K562 (cell line): ENCODE results near the gene KRT71. TPM values are rescaled to one million over a fixed set of nuclear protein-coding genes. Genes with fewer than 3 reads are reported as not detected.

Experiments
- ATAC-seq: fragments of 200-7000 bp; cut with Tn5 transposase; 3 replicates; pipeline ENCODE4 v1.9.1; 2020; ENCODE audit warnings: moderate library complexity
- BruUV-seq: library from RNA; stranded (reverse); fragments of 400-500 nt; replicated peaks from 2 replicates; lab custom pipeline; 2021; lab: Mats Ljungman, UMichigan
- CTCF ChIA-PET: fragments of 300-600 bp; formaldehyde crosslinking; extraction: SDS; loops from one replicate; lab custom pipeline; 2021; ENCODE audit warnings: low intra/inter-chr PET ratio; lab: Yijun Ruan, JAX
- POLR2A ChIA-PET: fragments of 300-600, 350-650 bp; sonication (Branson Sonifier 250); formaldehyde crosslinking; extraction: SDS; loops from one replicate; lab custom pipeline; 2021; ENCODE audit warnings: antibody characterized with exemption, inconsistent platforms; lab: Yijun Ruan, JAX
- DNase-seq, 4 experiments: peaks; one replicate each; pipeline versions ENCODE4 v3.0.0 to v3.0.0-alpha.2; 2011 to 2018; ENCODE audit warnings: low spot score in 3 of 4, mixed read lengths in 3 of 4; ENCODE audit errors: extremely low read depth in 1 of 4
- FAIRE-seq: peaks from 2 replicates; lab custom pipeline; 2011; peaks lifted over from hg19 to GRCh38; lab: Jason Lieb, UNC
- H2AFZ ChIP-seq: 2 replicates; pipeline ENCODE4 v1.6.0; 2011; ENCODE audit warnings: low read depth, low read length, control low read depth, inconsistent platforms
- H3K27ac ChIP-seq: fragments of 200-600 bp; 3 replicates; pipeline ENCODE4 v1.8.0; 2011; ENCODE audit warnings: low read depth, mild to moderate bottlenecking, control low read depth, inconsistent platforms, low read length, moderate library complexity, mixed read lengths; ENCODE audit errors: extremely low read depth
- H3K27me3 ChIP-seq, 2 experiments: fragments of 300-600 bp in 1 of 2; 2 replicates in 1 of 2; 3 replicates in 1 of 2; pipeline versions ENCODE4 v1.6.0 to v1.8.0; 2011; ENCODE audit warnings: inconsistent platforms in 2 of 2, low read length in 2 of 2, mild to moderate bottlenecking in 1 of 2, mixed read lengths in 1 of 2, moderate library complexity in 1 of 2; ENCODE audit not compliant: control insufficient read depth in 2 of 2, insufficient read depth in 2 of 2
- H3K36me3 ChIP-seq: fragments of 300-600 bp; 3 replicates; pipeline ENCODE4 v1.8.0; 2011; ENCODE audit warnings: mild to moderate bottlenecking, low read length, inconsistent platforms; ENCODE audit not compliant: control insufficient read depth, insufficient read depth
- H3K4me1 ChIP-seq, 2 experiments: fragments of 200-600 bp in 1 of 2; replicated peaks in 1 of 2; 2 replicates in 1 of 2; 3 replicates in 1 of 2; pipeline versions ENCODE4 v1.5.1 to v1.8.0; 2011; ENCODE audit warnings: inconsistent platforms in 2 of 2, low read length in 2 of 2, mild to moderate bottlenecking in 1 of 2, mixed read lengths in 1 of 2, moderate library complexity in 1 of 2; ENCODE audit not compliant: control insufficient read depth in 2 of 2, insufficient read depth in 2 of 2
- H3K4me2 ChIP-seq: 2 replicates; pipeline ENCODE4 v1.6.1; 2011; ENCODE audit warnings: low read length, control low read depth, inconsistent platforms, mixed read lengths; ENCODE audit not compliant: insufficient read depth
- H3K4me3 ChIP-seq: fragments of 200-600 bp; sonication (generic), shearing (Covaris generic); 2 replicates; pipeline ENCODE4 v1.5.1; 2016; ENCODE audit warnings: control low read depth, inconsistent platforms
- H3K79me2 ChIP-seq: fragments of 200-600 bp; 3 replicates; pipeline ENCODE4 v1.8.0; 2011; ENCODE audit warnings: low read length, inconsistent platforms; ENCODE audit not compliant: control insufficient read depth, insufficient read depth
- H3K9ac ChIP-seq, 2 experiments: 2 replicates each; pipeline versions ENCODE4 v1.6.0 to v1.6.1; 2011; ENCODE audit warnings: low read depth in 2 of 2, low read length in 2 of 2, control low read depth in 1 of 2, inconsistent platforms in 1 of 2, mild to moderate bottlenecking in 1 of 2, mixed read lengths in 1 of 2; ENCODE audit not compliant: insufficient read depth in 1 of 2
- H3K9me1 ChIP-seq: one replicate; pipeline ENCODE4 v1.6.0; 2011; ENCODE audit warnings: inconsistent platforms, mild to moderate bottlenecking, low read length, moderate library complexity; ENCODE audit not compliant: control insufficient read depth, insufficient read depth
- H3K9me3 ChIP-seq: replicated peaks from 2 replicates; pipeline ENCODE4 v1.5.1; 2011; ENCODE audit warnings: low read depth, low read length, inconsistent platforms; ENCODE audit not compliant: control insufficient read depth, insufficient read depth
- H4K20me1 ChIP-seq: replicated peaks from 2 replicates; pipeline ENCODE4 v1.6.1; 2011; ENCODE audit warnings: low read length, inconsistent platforms, mixed read lengths; ENCODE audit not compliant: control insufficient read depth, insufficient read depth
- CBFB ChIP-seq: sonication (generic); formaldehyde crosslinking; IDR thresholded peaks from 2 replicates; pipeline ENCODE4 v1.4.0; 2020; ENCODE audit warnings: mild to moderate bottlenecking, missing genetic modification reagents
- CEBPG ChIP-seq, 3 experiments: fragments of 200-800 bp in 1 of 3; sonication (Bioruptor generic) in 1 of 3; sonication (generic) in 1 of 3; formaldehyde crosslinking in 1 of 3; IDR thresholded peaks in 2 of 3; conservative IDR thresholded peaks in 1 of 3; 2 replicates each; pipeline versions ENCODE4 v1.6.1 to v1.8.0; 2016 to 2022; ENCODE audit warnings: missing compliant biosample characterization in 2 of 3, missing genetic modification characterization in 2 of 3, mild to moderate bottlenecking in 1 of 3, missing genetic modification reagents in 1 of 3
- HINFP ChIP-seq: fragments of 450-650 bp; conservative IDR thresholded peaks from 2 replicates; pipeline ENCODE4 v1.6.1; 2016; ENCODE audit warnings: missing genetic modification characterization, low read depth, mild to moderate bottlenecking, control low read depth, missing compliant biosample characterization
- HNRNPL ChIP-seq: fragments of 200-400 bp; formaldehyde crosslinking; IDR thresholded peaks from 2 replicates; pipeline ENCODE4 v1.6.1; 2017; ENCODE audit warnings: low read depth, mild to moderate bottlenecking, low read length
- ZNF324 ChIP-seq: fragments of 250-450 bp; sonication (Bioruptor Pico); IDR thresholded peaks from 2 replicates; pipeline ENCODE4 v1.4.0; 2020; ENCODE audit warnings: mild to moderate bottlenecking
- WGBS: fragments of 100-300 bp; shearing (Covaris generic); methylation state at CpG from one replicate; pipeline ENCODE4 v1.1.6; 2016; ENCODE audit warnings: low coverage, mixed read lengths; ENCODE audit not compliant: insufficient coverage; ENCODE audit errors: missing lambda C conversion rate; 5-methylcytosine and 5-hydroxymethylcytosine counted together
- in situ Hi-C: fragments of 300-500 bp; cut with MboI; formaldehyde crosslinking; loops from 4 replicates; pipeline ENCODE4 v1.15.0; 2018; ENCODE audit warnings: inconsistent platforms, mixed read lengths
- intact Hi-C: fragments of 100-400 bp; cut with micrococcal nuclease; formaldehyde crosslinking; loops from 2 replicates; pipeline ENCODE4 v1.14.2; 2022
- polyA plus RNA-seq, 8 experiments: library from polyadenylated mRNA; depleted of rRNA in 4 of 8; stranded (reverse) in 5 of 8; unstranded in 3 of 8; fragments of >200 nt; fragmentation: Nextera tagmentation in 2 of 8; fragmentation: Illumina TruSeq in 1 of 8; extraction: Ambion mirVana in 2 of 8; extraction: Trizol in 1 of 8; gene quantifications; 2 replicates each; pipeline versions ENCODE4 v1.2.1 to v1.2.3, GENCODE V29; 2011 to 2014; ENCODE audit warnings: inconsistent platforms in 1 of 8, missing spikeins in 1 of 8
- total RNA-seq, 7 experiments: library from RNA; depleted of rRNA in 6 of 7; stranded (reverse); fragments of >200 nt in 6 of 7; fragmentation: Illumina TruSeq in 2 of 7; extraction: Trizol in 2 of 7; gene quantifications; 2 replicates each; pipeline versions ENCODE4 v1.2.1 to v1.2.3, GENCODE V29; 2011 to 2021; ENCODE audit warnings: low replicate concordance in 1 of 7
- TF ChIP-seq, protein P1 (sequence below): sonication (generic); formaldehyde crosslinking; IDR thresholded peaks from 2 replicates; pipeline ENCODE4 v1.8.1; 2023; ENCODE audit warnings: mild to moderate bottlenecking, missing genetic modification reagents, moderate library complexity
- TF ChIP-seq, protein P2 (sequence below): fragments of 450-650 bp; formaldehyde crosslinking; IDR thresholded peaks from 2 replicates; pipeline ENCODE4 v1.4.0; 2020; ENCODE audit warnings: mild to moderate bottlenecking, mixed read lengths

Gene KRT71
- total and polyA plus RNA-seq, 9 of the 15 experiments (the other 6 are each of a cell fraction or from before 2014, with no cell fraction given): not detected

GRCh38 chr12:52506858-52507715 lies 45.9 kb downstream of the KRT71 start (continued):
- TF ChIP-seq CEBPG (CRISPR knock-in tag; IDR thresholded peaks at IDR 0.05) (no peak), CEBPG (tag; conservative IDR thresholded peaks at IDR 0.05 in 1 of 2, IDR thresholded peaks at IDR 0.05 in 1 of 2) (no peak)
- TF ChIP-seq, all 486 proteins: peak for 2

GRCh38 chr12:52502877-52503276 lies 50.1 kb downstream of the KRT71 start:
- POLR2A ChIA-PET: no interaction called here
- H3K4me3 ChIP-seq: no peak overlapping the region
- no peaks in the 10 kb centered on the region for H3K79me2 ChIP-seq
- DNase-seq: no peak
- in situ Hi-C loops: no loop called here
- H3K9me3 ChIP-seq: no peaks in the 10 kb centered on the region
- intact Hi-C loops: no loop called here
- H3K36me3 ChIP-seq: no peaks in the 10 kb centered on the region
- FAIRE-seq: no peak
- H3K9me1 ChIP-seq: no peaks in the 10 kb centered on the region
- H3K27ac ChIP-seq: no peak overlapping the region
- H3K9ac ChIP-seq: no peak overlapping the region
- 0% methylated on average over 1 of the region's 1 CpG for WGBS
- H3K27me3 ChIP-seq: no peaks in the 10 kb centered on the region; a peak in 1 of 5 replicates
- no peaks in the 10 kb centered on the region for H3K4me1 ChIP-seq
- ATAC-seq: no peak
- H2AFZ ChIP-seq: no peak overlapping the region
- no TSS peak for BruUV-seq
- H4K20me1 ChIP-seq: no peaks in the 10 kb centered on the region
- no peak overlapping the region for H3K4me2 ChIP-seq
- no peak for TF ChIP-seq HNRNPL
- no peak for TF ChIP-seq HINFP (tag)
- TF ChIP-seq, protein P1, sequence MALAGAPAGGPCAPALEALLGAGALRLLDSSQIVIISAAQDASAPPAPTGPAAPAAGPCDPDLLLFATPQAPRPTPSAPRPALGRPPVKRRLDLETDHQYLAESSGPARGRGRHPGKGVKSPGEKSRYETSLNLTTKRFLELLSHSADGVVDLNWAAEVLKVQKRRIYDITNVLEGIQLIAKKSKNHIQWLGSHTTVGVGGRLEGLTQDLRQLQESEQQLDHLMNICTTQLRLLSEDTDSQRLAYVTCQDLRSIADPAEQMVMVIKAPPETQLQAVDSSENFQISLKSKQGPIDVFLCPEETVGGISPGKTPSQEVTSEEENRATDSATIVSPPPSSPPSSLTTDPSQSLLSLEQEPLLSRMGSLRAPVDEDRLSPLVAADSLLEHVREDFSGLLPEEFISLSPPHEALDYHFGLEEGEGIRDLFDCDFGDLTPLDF: no peak
- no peak for TF ChIP-seq ZNF324 (CRISPR knock-in tag)
- no peak for TF ChIP-seq CBFB
- TF ChIP-seq, protein P2, sequence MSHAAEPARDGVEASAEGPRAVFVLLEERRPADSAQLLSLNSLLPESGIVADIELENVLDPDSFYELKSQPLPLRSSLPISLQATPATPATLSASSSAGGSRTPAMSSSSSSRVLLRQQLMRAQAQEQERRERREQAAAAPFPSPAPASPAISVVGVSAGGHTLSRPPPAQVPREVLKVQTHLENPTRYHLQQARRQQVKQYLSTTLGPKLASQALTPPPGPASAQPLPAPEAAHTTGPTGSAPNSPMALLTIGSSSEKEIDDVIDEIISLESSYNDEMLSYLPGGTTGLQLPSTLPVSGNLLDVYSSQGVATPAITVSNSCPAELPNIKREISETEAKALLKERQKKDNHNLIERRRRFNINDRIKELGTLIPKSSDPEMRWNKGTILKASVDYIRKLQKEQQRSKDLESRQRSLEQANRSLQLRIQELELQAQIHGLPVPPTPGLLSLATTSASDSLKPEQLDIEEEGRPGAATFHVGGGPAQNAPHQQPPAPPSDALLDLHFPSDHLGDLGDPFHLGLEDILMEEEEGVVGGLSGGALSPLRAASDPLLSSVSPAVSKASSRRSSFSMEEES: peak; percentile 79
- TF ChIP-seq, all 486 proteins: peak for 1
- CTCF ChIA-PET: no interaction called here
